HCT116 (cell line): ENCODE measurements around the gene ISM1. TPM values are rescaled to one million over a fixed set of nuclear protein-coding genes. Genes with fewer than 3 reads are reported as not detected.

Source experiments
- ATAC-seq: fragments of 200-7000 bp; cut with Tn5 transposase; 2 replicates; pipeline ENCODE4 v1.9.1; 2020; ENCODE audit warnings: mild to moderate bottlenecking, moderate library complexity
- BruUV-seq: library from RNA; stranded (reverse); fragments of 400-500 nt; replicated peaks from 2 replicates; lab custom pipeline; 2021; lab: Mats Ljungman, UMichigan
- CTCF ChIA-PET: fragments of 300-600 bp; sonication (Branson Sonifier 250); formaldehyde crosslinking; loops from one replicate; lab custom pipeline; 2021; ENCODE audit warnings: antibody characterized with exemption; lab: Charles Lee
- POLR2A ChIA-PET: fragments of 300-600, 350-600 bp; sonication (Branson Sonifier 250); formaldehyde crosslinking; loops from one replicate; lab custom pipeline; 2021; ENCODE audit warnings: antibody characterized with exemption; lab: Charles Lee
- RAD21 ChIA-PET, 2 experiments: fragments of 300-600 bp; sonication (Branson Sonifier 250); formaldehyde crosslinking; loops; one replicate each; lab custom pipeline; 2023; ENCODE audit warnings: low total read pairs in 2 of 2; ENCODE audit not compliant: uncharacterized antibody in 2 of 2, unreplicated experiment in 2 of 2, low non-redundant PET in 1 of 2; lab: Charles Lee
- DNase-seq: peaks from one replicate; pipeline ENCODE4 v3.0.0-alpha.2; 2010; ENCODE audit warnings: low read depth, low spot score
- H2AFZ ChIP-seq: fragments of 200-600 bp; shearing (Covaris generic), sonication (generic); 2 replicates; pipeline ENCODE4 v1.6.1; 2017; ENCODE audit warnings: low read depth, mixed run types, mixed read lengths, antibody characterized with exemption, low read length; ENCODE audit not compliant: poor library complexity, severe bottlenecking
- H3K27ac ChIP-seq: 2 replicates; pipeline ENCODE4 v1.5.1; 2012; ENCODE audit warnings: low read depth, low read length
- H3K27me3 ChIP-seq: fragments of 200-600 bp; sonication (generic); 2 replicates; pipeline ENCODE4 v1.6.1; 2016; ENCODE audit warnings: mixed run types, low read length, mixed read lengths; ENCODE audit not compliant: insufficient read depth
- H3K36me3 ChIP-seq, 2 experiments: fragments of 200-500 bp in 1 of 2; fragments of 200-600 bp in 1 of 2; sonication (Bioruptor generic) in 1 of 2; sonication (generic) in 1 of 2; 2 replicates each; pipeline versions ENCODE4 v1.5.1 to v1.6.1; 2014 to 2016; ENCODE audit warnings: low read length in 2 of 2, inconsistent platforms in 1 of 2, mixed read lengths in 1 of 2, mixed run types in 1 of 2; ENCODE audit not compliant: insufficient read depth in 2 of 2, control insufficient read depth in 1 of 2
- H3K4me1 ChIP-seq, 2 experiments: fragments of 200-600 bp in 1 of 2; sonication (generic) in 1 of 2; 2 replicates each; pipeline versions ENCODE4 v1.5.1 to v1.6.1; 2012 to 2017; ENCODE audit warnings: low read length in 2 of 2, inconsistent platforms in 1 of 2, mild to moderate bottlenecking in 1 of 2, mixed read lengths in 1 of 2, mixed run types in 1 of 2, moderate library complexity in 1 of 2; ENCODE audit not compliant: insufficient read depth in 2 of 2, control insufficient read depth in 1 of 2
- H3K4me2 ChIP-seq: fragments of 200-600 bp; sonication (generic); 2 replicates; pipeline ENCODE4 v1.6.1; 2017; ENCODE audit warnings: mixed run types, low read length, mixed read lengths
- H3K4me3 ChIP-seq, 2 experiments: fragments of 200-600 bp in 1 of 2; sonication (generic) in 1 of 2; replicated peaks in 1 of 2; 2 replicates each; pipeline ENCODE4 v1.5.1; 2011 to 2016; ENCODE audit warnings: low read length in 2 of 2, control low read depth in 1 of 2, low read depth in 1 of 2, mild to moderate bottlenecking in 1 of 2, mixed read lengths in 1 of 2, mixed run types in 1 of 2
- H3K79me2 ChIP-seq: fragments of 200-600 bp; sonication (generic); 2 replicates; pipeline ENCODE4 v1.6.1; 2017; ENCODE audit warnings: mild to moderate bottlenecking, mixed run types, low read length, moderate library complexity, mixed read lengths; ENCODE audit not compliant: insufficient read depth
- H3K9ac ChIP-seq: fragments of 200-600 bp; sonication (generic); 2 replicates; pipeline ENCODE4 v1.6.1; 2016; ENCODE audit warnings: low read length, mixed read lengths
- H3K9me2 ChIP-seq: fragments of 200-600 bp; sonication (generic), shearing (Covaris generic); 2 replicates; pipeline ENCODE4 v1.6.1; 2017; ENCODE audit warnings: mixed run types, mild to moderate bottlenecking, moderate library complexity; ENCODE audit not compliant: insufficient read depth
- H3K9me3 ChIP-seq, 2 experiments: fragments of 200-500 bp in 1 of 2; fragments of 200-600 bp in 1 of 2; sonication (Bioruptor generic) in 1 of 2; sonication (generic) in 1 of 2; 2 replicates each; pipeline ENCODE4 v1.6.1; 2014 to 2017; ENCODE audit warnings: low read length in 2 of 2, mixed read lengths in 2 of 2, inconsistent platforms in 1 of 2, low read depth in 1 of 2, mild to moderate bottlenecking in 1 of 2, mixed run types in 1 of 2, moderate library complexity in 1 of 2; ENCODE audit not compliant: control insufficient read depth in 1 of 2, insufficient read depth in 1 of 2
- H4K20me1 ChIP-seq: fragments of 200-600 bp; sonication (generic), shearing (Covaris generic); 2 replicates; pipeline ENCODE4 v1.6.1; 2017; ENCODE audit warnings: mixed run types, mild to moderate bottlenecking, moderate library complexity; ENCODE audit not compliant: insufficient read depth
- CBX3 ChIP-seq: IDR thresholded peaks from 2 replicates; pipeline ENCODE4 v1.6.1; 2012; ENCODE audit warnings: low read depth
- EGR1 ChIP-seq: IDR thresholded peaks from 2 replicates; pipeline ENCODE4 v1.6.1; 2012; ENCODE audit warnings: low read depth
- ELF1 ChIP-seq: IDR thresholded peaks from 2 replicates; pipeline ENCODE4 v1.6.1; 2012; ENCODE audit warnings: low read depth, borderline replicate concordance
- EZH2phosphoT487 ChIP-seq: fragments of 200-600 bp; IDR thresholded peaks from 2 replicates; pipeline ENCODE4 v1.6.1; 2018; ENCODE audit warnings: antibody characterized with exemption, borderline replicate concordance
- FOSL1 ChIP-seq: IDR thresholded peaks from 2 replicates; pipeline ENCODE4 v1.6.1; 2012; ENCODE audit warnings: low read depth
- JUND ChIP-seq: IDR thresholded peaks from 2 replicates; pipeline ENCODE4 v1.6.1; 2012
- POLR2A ChIP-seq: IDR thresholded peaks from 2 replicates; pipeline ENCODE4 v1.7.0; 2011; ENCODE audit warnings: borderline replicate concordance; ENCODE audit not compliant: insufficient read depth, insufficient read length; ENCODE audit errors: extremely low read depth
- POLR2AphosphoS5 ChIP-seq: IDR thresholded peaks from 2 replicates; pipeline ENCODE4 v1.6.1; 2011; ENCODE audit warnings: mild to moderate bottlenecking, low read depth, low read length, moderate library complexity
- RAD21 ChIP-seq: IDR thresholded peaks from 2 replicates; pipeline ENCODE4 v1.6.1; 2012; ENCODE audit warnings: low read depth, mild to moderate bottlenecking
- SIN3A ChIP-seq: IDR thresholded peaks from 2 replicates; pipeline ENCODE4 v1.6.1; 2012; ENCODE audit warnings: low read depth
- SP1 ChIP-seq: IDR thresholded peaks from 2 replicates; pipeline ENCODE4 v1.6.1; 2012; ENCODE audit warnings: low read depth
- SRF ChIP-seq: IDR thresholded peaks from 2 replicates; pipeline ENCODE4 v1.6.1; 2012; ENCODE audit warnings: low read depth
- YY1 ChIP-seq: IDR thresholded peaks from 2 replicates; pipeline ENCODE4 v1.6.1; 2011; ENCODE audit warnings: low read length, low read depth, moderate library complexity, mild to moderate bottlenecking; ENCODE audit not compliant: insufficient replicate concordance; ENCODE audit errors: extremely low read depth
- ZFX ChIP-seq: fragments of 450-650 bp; IDR thresholded peaks from 2 replicates; pipeline ENCODE4 v1.6.1; 2017
- ZNF274 ChIP-seq: fragments of 200-500 bp; sonication (Bioruptor generic); IDR thresholded peaks from 2 replicates; pipeline ENCODE4 v1.6.1; 2014; ENCODE audit warnings: mild to moderate bottlenecking, low read depth, low read length, inconsistent platforms
- intact Hi-C: fragments of 100-400 bp; cut with micrococcal nuclease; formaldehyde crosslinking; loops from 2 replicates; pipeline ENCODE4 v1.10.0; 2022
- total RNA-seq: library from RNA; stranded (reverse); gene quantifications from one replicate; pipeline ENCODE4 v1.2.1, GENCODE V29; 2021; ENCODE audit not compliant: unreplicated experiment
- TF ChIP-seq, protein P1 (sequence below), 3 experiments: fragments of 200-600 bp in 1 of 3; sonication (generic) in 1 of 3; IDR thresholded peaks in 2 of 3; conservative IDR thresholded peaks in 1 of 3; 2 replicates each; pipeline ENCODE4 v1.5.1; 2012 to 2017; ENCODE audit warnings: low read depth in 2 of 3, low read length in 2 of 3, antibody characterized with exemption in 1 of 3, borderline replicate concordance in 1 of 3, control low read depth in 1 of 3, mild to moderate bottlenecking in 1 of 3, mixed read lengths in 1 of 3, mixed run types in 1 of 3, moderate library complexity in 1 of 3; ENCODE audit not compliant: insufficient read depth in 1 of 3
- TF ChIP-seq, protein P2 (sequence below): IDR thresholded peaks from 2 replicates; pipeline ENCODE4 v1.6.1; 2012; ENCODE audit warnings: low read depth
- TF ChIP-seq, protein P3 (sequence below): IDR thresholded peaks from 2 replicates; pipeline ENCODE4 v1.6.1; 2012

Gene ISM1
- total RNA-seq, 1 experiment from 2014 or later = 0.37 TPM

DNA sequence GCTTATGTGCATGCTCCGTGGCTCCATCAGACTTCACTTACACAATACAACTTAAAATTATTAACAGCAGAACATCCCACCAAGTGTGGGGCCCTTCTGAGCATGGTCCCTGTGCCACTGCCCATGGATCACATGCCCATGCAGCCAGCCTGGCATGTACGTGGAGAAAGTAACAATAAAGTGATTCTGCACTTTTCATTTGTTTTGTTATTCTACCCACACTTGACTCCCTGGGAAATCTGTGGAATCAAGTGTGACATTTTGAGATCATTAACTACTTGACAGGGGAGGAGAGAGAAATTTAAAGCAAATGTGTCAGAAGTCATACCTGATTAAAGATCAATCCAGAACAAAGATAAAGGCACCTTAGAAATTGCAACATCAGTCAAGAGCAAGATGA is 112.0 kb downstream of the ISM1 start:
- Histone ChIP-seq H3K9me2 (no peaks in the 10 kb centered on the region), H3K4me2 (no peak overlapping the region), H4K20me1 (no peaks in the 10 kb centered on the region)
- ATAC-seq = no peak
- no peak for TF ChIP-seq EGR1
- TF ChIP-seq YY1 = no peak
- no peak for TF ChIP-seq FOSL1
- no peak for TF ChIP-seq SP1
- no peak for TF ChIP-seq ZFX
- TF ChIP-seq POLR2A = no peak
- TF ChIP-seq ZNF274 = no peak
- no peak for TF ChIP-seq ELF1
- no peak for TF ChIP-seq CBX3
- TF ChIP-seq, all 23 proteins: peak for 0
- ChIA-PET CTCF (no interaction called here), RAD21 (no interaction called here), POLR2A (no interaction called here)
- intact Hi-C loops = no loop called here
- Histone ChIP-seq H3K27ac (no peak overlapping the region), H3K36me3 (no peaks in the 10 kb centered on the region), H3K9ac (no peak overlapping the region), H2AFZ (no peak overlapping the region), H3K27me3 (no peaks in the 10 kb centered on the region), H3K4me3 (no peak overlapping the region), H3K4me1 (peaks cover 0 to 5% of the 10 kb centered on the region in 2 experiments; a peak in 1 of 4 replicates), H3K9me3 (no peaks in the 10 kb centered on the region), H3K79me2 (no peaks in the 10 kb centered on the region)
- no peak for DNase-seq
- no TSS peak for BruUV-seq

GRCh38 chr20:13333793-13334192 is 112.7 kb downstream of the ISM1 start:
- no peaks in the 10 kb centered on the region for H3K9me2 ChIP-seq
- H3K4me3 ChIP-seq = no peak overlapping the region
- no peaks in the 10 kb centered on the region for H4K20me1 ChIP-seq
- no peaks in the 10 kb centered on the region for H3K9me3 ChIP-seq
- no peaks in the 10 kb centered on the region for H3K79me2 ChIP-seq
- CTCF ChIA-PET = no interaction called here
- no TSS peak for BruUV-seq
- peaks cover 0 to 9% of the 10 kb centered on the region in 2 experiments; a peak in 1 of 4 replicates for H3K4me1 ChIP-seq
- no peak overlapping the region for H2AFZ ChIP-seq
- intact Hi-C loops = no loop called here
- no peak overlapping the region for H3K4me2 ChIP-seq
- POLR2A ChIA-PET = no interaction called here
- H3K27me3 ChIP-seq = no peaks in the 10 kb centered on the region
- RAD21 ChIA-PET = no interaction called here
- DNase-seq = no peak
- H3K27ac ChIP-seq = no peak overlapping the region
- no peak overlapping the region for H3K9ac ChIP-seq
- ATAC-seq = no peak
- H3K36me3 ChIP-seq = no peaks in the 10 kb centered on the region
- TF ChIP-seq ZNF274 (no peak), SRF (no peak), ZFX (no peak), RAD21 (no peak), SIN3A (no peak), FOSL1 (no peak), EZH2phosphoT487 (no peak), CBX3 (no peak), POLR2AphosphoS5 (no peak), SP1 (no peak), JUND (no peak)
- TF ChIP-seq, protein P1, sequence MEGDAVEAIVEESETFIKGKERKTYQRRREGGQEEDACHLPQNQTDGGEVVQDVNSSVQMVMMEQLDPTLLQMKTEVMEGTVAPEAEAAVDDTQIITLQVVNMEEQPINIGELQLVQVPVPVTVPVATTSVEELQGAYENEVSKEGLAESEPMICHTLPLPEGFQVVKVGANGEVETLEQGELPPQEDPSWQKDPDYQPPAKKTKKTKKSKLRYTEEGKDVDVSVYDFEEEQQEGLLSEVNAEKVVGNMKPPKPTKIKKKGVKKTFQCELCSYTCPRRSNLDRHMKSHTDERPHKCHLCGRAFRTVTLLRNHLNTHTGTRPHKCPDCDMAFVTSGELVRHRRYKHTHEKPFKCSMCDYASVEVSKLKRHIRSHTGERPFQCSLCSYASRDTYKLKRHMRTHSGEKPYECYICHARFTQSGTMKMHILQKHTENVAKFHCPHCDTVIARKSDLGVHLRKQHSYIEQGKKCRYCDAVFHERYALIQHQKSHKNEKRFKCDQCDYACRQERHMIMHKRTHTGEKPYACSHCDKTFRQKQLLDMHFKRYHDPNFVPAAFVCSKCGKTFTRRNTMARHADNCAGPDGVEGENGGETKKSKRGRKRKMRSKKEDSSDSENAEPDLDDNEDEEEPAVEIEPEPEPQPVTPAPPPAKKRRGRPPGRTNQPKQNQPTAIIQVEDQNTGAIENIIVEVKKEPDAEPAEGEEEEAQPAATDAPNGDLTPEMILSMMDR (IDR thresholded peaks at IDR 0.05 in 2 of 3, conservative IDR thresholded peaks at IDR 0.05 in 1 of 3; ENCODE audit: borderline replicate concordance in 1 of 3, insufficient read depth in 1 of 3, low read depth in 2 of 3, low read length in 2 of 3) = no peak
- TF ChIP-seq, protein P2, sequence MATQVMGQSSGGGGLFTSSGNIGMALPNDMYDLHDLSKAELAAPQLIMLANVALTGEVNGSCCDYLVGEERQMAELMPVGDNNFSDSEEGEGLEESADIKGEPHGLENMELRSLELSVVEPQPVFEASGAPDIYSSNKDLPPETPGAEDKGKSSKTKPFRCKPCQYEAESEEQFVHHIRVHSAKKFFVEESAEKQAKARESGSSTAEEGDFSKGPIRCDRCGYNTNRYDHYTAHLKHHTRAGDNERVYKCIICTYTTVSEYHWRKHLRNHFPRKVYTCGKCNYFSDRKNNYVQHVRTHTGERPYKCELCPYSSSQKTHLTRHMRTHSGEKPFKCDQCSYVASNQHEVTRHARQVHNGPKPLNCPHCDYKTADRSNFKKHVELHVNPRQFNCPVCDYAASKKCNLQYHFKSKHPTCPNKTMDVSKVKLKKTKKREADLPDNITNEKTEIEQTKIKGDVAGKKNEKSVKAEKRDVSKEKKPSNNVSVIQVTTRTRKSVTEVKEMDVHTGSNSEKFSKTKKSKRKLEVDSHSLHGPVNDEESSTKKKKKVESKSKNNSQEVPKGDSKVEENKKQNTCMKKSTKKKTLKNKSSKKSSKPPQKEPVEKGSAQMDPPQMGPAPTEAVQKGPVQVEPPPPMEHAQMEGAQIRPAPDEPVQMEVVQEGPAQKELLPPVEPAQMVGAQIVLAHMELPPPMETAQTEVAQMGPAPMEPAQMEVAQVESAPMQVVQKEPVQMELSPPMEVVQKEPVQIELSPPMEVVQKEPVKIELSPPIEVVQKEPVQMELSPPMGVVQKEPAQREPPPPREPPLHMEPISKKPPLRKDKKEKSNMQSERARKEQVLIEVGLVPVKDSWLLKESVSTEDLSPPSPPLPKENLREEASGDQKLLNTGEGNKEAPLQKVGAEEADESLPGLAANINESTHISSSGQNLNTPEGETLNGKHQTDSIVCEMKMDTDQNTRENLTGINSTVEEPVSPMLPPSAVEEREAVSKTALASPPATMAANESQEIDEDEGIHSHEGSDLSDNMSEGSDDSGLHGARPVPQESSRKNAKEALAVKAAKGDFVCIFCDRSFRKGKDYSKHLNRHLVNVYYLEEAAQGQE = no peak
- TF ChIP-seq, protein P3, sequence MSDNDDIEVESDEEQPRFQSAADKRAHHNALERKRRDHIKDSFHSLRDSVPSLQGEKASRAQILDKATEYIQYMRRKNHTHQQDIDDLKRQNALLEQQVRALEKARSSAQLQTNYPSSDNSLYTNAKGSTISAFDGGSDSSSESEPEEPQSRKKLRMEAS = no peak
